Colonic mucosa (tissue), 4 donors: Measurements from ENCODE around the gene MCCC1. TPM values are rescaled to one million over a fixed set of nuclear protein-coding genes. Genes with fewer than 3 reads are reported as not detected.

Experiments
- DNase-seq: peaks from one replicate; pipeline ENCODE4 v3.0.0-alpha.2; 2020
- H3K27ac ChIP-seq: fragments of 200-600 bp; one replicate; pipeline ENCODE4 v1.8.0; 2021
- H3K27me3 ChIP-seq: fragments of 200-600 bp; one replicate; pipeline ENCODE4 v1.8.0; 2021
- H3K36me3 ChIP-seq: fragments of 200-600 bp; one replicate; pipeline ENCODE4 v1.8.0; 2021
- H3K4me1 ChIP-seq: fragments of 200-600 bp; one replicate; pipeline ENCODE4 v1.8.0; 2021; ENCODE audit warnings: mild to moderate bottlenecking
- H3K4me3 ChIP-seq: fragments of 200-600 bp; one replicate; pipeline ENCODE4 v1.8.0; 2021
- H3K9ac ChIP-seq, 2 donors: one replicate each; pipeline ENCODE4 v1.7.0; 2013; ENCODE audit warnings: control low read depth in 2 of 2, low read depth in 2 of 2, low read length in 2 of 2
- H3K9me3 ChIP-seq: fragments of 200-600 bp; one replicate; pipeline ENCODE4 v1.8.0; 2021
- intact Hi-C: fragments of 100-400 bp; cut with DNase I; formaldehyde crosslinking; loops from one replicate; pipeline ENCODE4 v1.14.1; 2022
- total RNA-seq, 2 donors: library from RNA; stranded (reverse); fragmentation: NEBNext Ultra II Directional in 1 of 2; extraction: Animal tissue kit (Norgen Biotek cat#: 25700) in 1 of 2; gene quantifications; one replicate each; pipeline ENCODE4 v1.2.1, GENCODE V29; 2021
- TF ChIP-seq, protein P1 (sequence below): fragments of 200-600 bp; IDR thresholded peaks from one replicate; pipeline ENCODE4 v1.8.0; 2022; ENCODE audit warnings: antibody characterized with exemption, mild to moderate bottlenecking
- donor health status: healthy.
- donor health status: DM: no; HTN: no; CAD: no.
- donor health status: DM: no; HTN: no; CAD: no.

The MCCC1 gene
- total RNA-seq, 2 donors from 2014 or later, result 24.9 to 27.2 TPM

DNA sequence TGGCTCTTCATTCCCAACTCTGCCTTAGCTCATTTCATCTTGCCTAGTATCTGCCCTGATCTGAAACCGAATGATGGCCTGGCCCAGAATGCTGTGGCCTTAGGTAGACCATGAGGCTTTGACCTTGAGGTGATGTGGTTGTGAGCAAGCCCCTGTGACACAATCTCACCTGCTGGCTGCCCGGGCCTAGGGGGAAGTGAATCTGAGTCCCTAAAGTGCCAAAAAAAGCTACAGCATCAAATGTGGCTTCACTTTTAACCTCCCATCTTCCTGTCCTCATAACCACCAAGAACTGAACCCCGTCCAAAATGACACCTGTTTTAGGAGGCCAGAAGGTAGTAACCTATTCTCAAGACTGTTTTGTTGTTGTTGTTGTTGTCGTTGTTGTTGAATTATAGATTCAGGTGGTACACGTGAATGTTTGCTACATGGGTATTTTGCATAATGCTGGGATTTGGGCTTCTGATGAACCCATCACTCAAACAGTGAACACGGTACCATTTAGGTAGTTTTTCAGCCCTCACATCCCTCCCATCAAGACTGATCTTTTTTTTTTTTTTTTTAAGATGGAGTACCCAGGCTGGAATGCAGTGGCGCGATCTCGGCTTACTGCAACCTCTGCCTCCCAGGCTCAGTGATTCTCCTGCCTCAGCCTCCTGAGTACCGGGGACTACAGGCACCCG lies 54.6 kb downstream of the MCCC1 start:
- no peak overlapping the region for H3K4me3 ChIP-seq
- no peaks in the 10 kb centered on the region for H3K27me3 ChIP-seq
- TF ChIP-seq, protein P1, sequence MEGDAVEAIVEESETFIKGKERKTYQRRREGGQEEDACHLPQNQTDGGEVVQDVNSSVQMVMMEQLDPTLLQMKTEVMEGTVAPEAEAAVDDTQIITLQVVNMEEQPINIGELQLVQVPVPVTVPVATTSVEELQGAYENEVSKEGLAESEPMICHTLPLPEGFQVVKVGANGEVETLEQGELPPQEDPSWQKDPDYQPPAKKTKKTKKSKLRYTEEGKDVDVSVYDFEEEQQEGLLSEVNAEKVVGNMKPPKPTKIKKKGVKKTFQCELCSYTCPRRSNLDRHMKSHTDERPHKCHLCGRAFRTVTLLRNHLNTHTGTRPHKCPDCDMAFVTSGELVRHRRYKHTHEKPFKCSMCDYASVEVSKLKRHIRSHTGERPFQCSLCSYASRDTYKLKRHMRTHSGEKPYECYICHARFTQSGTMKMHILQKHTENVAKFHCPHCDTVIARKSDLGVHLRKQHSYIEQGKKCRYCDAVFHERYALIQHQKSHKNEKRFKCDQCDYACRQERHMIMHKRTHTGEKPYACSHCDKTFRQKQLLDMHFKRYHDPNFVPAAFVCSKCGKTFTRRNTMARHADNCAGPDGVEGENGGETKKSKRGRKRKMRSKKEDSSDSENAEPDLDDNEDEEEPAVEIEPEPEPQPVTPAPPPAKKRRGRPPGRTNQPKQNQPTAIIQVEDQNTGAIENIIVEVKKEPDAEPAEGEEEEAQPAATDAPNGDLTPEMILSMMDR, result no peak
- H3K27ac ChIP-seq, result no peak overlapping the region
- intact Hi-C loops, result no loop called here
- peaks cover 7% of the 10 kb centered on the region for H3K36me3 ChIP-seq
- no peak for DNase-seq
- H3K4me1 ChIP-seq, result no peaks in the 10 kb centered on the region
- no peak overlapping the region for H3K9ac ChIP-seq
- no peaks in the 10 kb centered on the region for H3K9me3 ChIP-seq

DNA sequence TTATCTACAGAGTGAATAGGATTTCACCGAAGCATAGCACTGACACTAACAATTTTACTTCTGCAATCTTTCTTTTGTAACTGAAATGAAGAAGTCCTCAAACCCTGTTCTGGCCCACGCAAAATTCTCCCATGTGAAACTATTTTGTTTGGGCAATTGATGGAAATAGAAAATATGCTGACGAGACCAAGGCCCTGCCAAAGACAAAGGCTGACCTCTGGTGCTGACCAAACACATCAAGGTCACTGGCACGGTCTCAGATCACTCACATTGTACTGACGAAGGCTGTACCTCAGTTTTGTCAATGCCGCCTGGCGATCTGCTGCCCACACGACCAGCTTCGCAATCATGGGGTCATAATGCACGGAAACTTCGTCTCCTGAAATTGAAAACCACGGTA lies 60.5 kb downstream of the MCCC1 start:
- no peaks in the 10 kb centered on the region for H3K4me1 ChIP-seq
- no peak for DNase-seq
- no peaks in the 10 kb centered on the region for H3K9me3 ChIP-seq
- intact Hi-C loops, result no loop called here
- no peaks in the 10 kb centered on the region for H3K27me3 ChIP-seq
- no peak overlapping the region for H3K27ac ChIP-seq
- no peak overlapping the region for H3K4me3 ChIP-seq
- no peak overlapping the region for H3K9ac ChIP-seq
- H3K36me3 ChIP-seq, result peaks cover 7% of the 10 kb centered on the region
- TF ChIP-seq, protein P1, result no peak

DNA sequence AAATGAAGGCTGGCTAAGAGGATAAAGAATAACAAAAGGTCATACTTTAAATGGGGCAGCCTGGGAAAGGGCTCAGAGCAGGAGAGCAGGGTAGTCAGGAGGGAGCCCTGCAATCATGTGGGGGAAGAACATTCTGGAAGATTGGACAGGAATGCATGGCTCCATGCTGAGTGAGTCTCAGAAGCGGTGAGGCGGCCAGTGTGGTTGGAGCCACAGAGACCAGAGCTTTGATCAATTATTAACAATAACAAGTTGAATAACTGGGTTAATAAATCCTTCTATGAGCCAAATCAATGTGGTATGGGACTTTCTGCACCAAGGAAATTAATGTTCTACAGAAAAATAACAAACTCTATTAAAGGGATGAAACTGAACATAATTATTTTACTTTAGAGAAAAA lies 61.1 kb downstream of the MCCC1 start:
- Histone ChIP-seq H3K9ac (no peak overlapping the region), H3K4me3 (no peak overlapping the region), H3K4me1 (no peaks in the 10 kb centered on the region), H3K27me3 (no peaks in the 10 kb centered on the region), H3K27ac (no peak overlapping the region), H3K9me3 (no peaks in the 10 kb centered on the region), H3K36me3 (peaks cover 7% of the 10 kb centered on the region)
- no peak for DNase-seq
- TF ChIP-seq, protein P1, result no peak
- intact Hi-C loops, result no loop called here

DNA sequence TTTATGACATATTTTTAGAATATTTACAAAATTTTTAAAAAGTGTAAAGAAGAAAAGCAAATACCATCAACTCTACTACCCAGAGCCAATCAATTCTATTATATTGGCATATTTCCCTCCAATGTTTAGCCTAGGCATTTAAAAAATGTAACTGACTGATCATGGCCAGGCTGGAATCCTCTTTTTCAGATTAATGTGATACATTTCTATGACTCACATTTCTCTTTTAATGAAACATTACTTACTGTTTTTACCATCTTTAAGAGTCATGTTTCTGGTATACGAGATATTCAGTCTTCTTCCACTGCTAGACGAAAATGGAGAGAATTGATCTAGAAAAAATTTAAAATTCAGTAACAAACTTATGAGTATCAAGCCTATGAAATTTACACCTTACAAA lies 65.5 kb downstream of the MCCC1 start:
- no peak overlapping the region for H3K27ac ChIP-seq
- DNase-seq, result no peak
- peaks cover 7% of the 10 kb centered on the region for H3K36me3 ChIP-seq
- TF ChIP-seq, protein P1, result no peak
- H3K9ac ChIP-seq, result no peak overlapping the region
- H3K4me3 ChIP-seq, result no peak overlapping the region
- no peaks in the 10 kb centered on the region for H3K27me3 ChIP-seq
- H3K9me3 ChIP-seq, result no peaks in the 10 kb centered on the region
- intact Hi-C loops, result no loop called here
- no peaks in the 10 kb centered on the region for H3K4me1 ChIP-seq

DNA sequence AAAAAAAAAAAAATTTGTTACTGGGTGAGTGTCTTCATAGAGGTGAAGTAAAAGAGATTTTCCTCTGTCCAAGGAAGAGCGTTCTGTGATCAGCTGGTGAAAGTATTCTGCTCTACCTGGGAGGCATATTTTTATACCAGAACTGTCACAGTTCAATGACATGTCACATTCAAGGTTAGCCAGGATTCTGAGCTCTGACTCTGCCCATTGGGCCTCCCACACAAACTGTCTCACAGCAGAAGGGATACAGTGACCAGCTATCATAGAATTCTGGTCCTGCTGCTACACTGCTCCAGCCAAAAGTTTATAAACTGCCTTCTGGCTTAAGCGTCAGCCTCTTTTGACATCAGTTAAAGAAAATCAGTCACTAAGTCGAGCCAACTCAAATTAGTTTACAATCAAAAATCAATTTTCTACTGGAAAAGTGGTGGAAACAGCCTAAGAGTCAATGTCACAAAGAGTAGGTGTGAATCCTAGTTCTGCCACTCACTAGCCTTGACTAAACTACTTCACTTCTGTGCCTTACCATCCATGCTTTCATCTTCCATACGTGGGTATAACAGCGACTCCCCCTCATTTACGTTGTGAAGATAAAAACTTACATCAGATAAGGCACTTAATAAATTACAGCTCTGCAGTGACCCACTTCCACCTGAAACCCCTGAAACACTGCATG lies 66.3 kb downstream of the MCCC1 start:
- intact Hi-C loops, result no loop called here
- no peaks in the 10 kb centered on the region for H3K9me3 ChIP-seq
- H3K27me3 ChIP-seq, result no peaks in the 10 kb centered on the region
- no peak overlapping the region for H3K27ac ChIP-seq
- no peaks in the 10 kb centered on the region for H3K4me1 ChIP-seq
- no peak overlapping the region for H3K4me3 ChIP-seq
- DNase-seq, result no peak
- H3K36me3 ChIP-seq, result peaks cover 7% of the 10 kb centered on the region
- TF ChIP-seq, protein P1, result no peak
- H3K9ac ChIP-seq, result no peak overlapping the region
